Astrocyte (in vitro differentiated cells and primary cell): ENCODE measurements around the gene ARMC9.

Experiments used
- CTCF ChIP-seq: IDR thresholded peaks from 2 replicates; pipeline ENCODE4 v1.5.1; 2011; ENCODE audit warnings: low read depth, mild to moderate bottlenecking, inconsistent platforms, low read length, moderate library complexity; ENCODE audit not compliant: insufficient read depth
- EZH2 ChIP-seq: IDR thresholded peaks from 2 replicates; pipeline ENCODE4 v1.6.1; 2012; ENCODE audit warnings: mild to moderate bottlenecking, low read length, inconsistent platforms; ENCODE audit not compliant: insufficient read depth

GRCh38 chr2:231393149-231394131, 195.0 kb downstream of the ARMC9 start:
- TF ChIP-seq EZH2 (no peak), CTCF (no peak)
